ENCODE measurements around the gene IFI27L1.

Gene IFI27L1, protein sequence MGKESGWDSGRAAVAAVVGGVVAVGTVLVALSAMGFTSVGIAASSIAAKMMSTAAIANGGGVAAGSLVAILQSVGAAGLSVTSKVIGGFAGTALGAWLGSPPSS

DNA sequence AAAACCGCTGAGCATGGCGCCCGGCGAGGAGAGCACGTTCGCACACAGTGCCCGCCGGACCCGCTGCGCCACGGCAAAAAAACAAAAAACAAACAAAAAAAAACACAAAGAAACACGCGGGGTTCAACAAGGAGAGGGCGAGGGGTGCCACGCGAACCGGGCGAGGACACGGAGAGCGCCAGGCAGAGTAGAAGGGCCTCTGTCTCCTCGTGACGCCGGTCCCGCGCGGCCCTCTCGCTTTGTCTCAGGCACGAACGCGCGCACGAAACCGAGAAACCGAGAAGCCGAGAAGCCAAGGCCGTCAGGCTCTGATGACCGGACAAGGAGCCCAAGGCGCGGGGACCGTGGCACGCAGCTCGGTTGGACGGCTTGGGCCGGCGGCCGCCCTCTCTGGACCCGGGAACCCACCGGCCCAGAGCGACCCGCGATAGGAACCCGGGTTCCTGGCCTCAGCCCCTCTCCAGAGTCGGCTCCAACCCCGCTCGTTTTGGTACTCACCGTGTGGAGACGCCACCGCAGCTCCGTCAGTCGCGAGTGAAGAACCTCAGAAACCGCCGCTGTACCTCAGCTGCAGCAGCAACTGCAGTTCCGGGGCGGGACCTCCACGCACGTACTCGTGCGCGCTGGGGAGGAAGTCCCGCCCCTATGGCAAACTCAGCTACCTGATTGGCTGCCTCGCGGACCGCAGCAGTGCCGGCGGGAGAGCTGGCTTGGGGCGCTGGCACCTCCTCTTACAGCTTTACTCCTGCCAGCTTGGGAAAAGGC, at the start of gene IFI27L1, which contains the start of gene DDX24:
Gene IFI27L1 (plus strand): TSS at position 690 of the 765 bp plus-strand sequence. CDS start 15,628 bp downstream, outside the sequence.
Gene DDX24 (minus strand): TSS at position 582 of the 765 bp plus-strand sequence. CDS start 1,460 bp downstream, outside the sequence.
- peak; percentile 95 for DNase-seq (ENCODE audit: low read depth, low spot score)
- TF ChIP-seq, protein P1, sequence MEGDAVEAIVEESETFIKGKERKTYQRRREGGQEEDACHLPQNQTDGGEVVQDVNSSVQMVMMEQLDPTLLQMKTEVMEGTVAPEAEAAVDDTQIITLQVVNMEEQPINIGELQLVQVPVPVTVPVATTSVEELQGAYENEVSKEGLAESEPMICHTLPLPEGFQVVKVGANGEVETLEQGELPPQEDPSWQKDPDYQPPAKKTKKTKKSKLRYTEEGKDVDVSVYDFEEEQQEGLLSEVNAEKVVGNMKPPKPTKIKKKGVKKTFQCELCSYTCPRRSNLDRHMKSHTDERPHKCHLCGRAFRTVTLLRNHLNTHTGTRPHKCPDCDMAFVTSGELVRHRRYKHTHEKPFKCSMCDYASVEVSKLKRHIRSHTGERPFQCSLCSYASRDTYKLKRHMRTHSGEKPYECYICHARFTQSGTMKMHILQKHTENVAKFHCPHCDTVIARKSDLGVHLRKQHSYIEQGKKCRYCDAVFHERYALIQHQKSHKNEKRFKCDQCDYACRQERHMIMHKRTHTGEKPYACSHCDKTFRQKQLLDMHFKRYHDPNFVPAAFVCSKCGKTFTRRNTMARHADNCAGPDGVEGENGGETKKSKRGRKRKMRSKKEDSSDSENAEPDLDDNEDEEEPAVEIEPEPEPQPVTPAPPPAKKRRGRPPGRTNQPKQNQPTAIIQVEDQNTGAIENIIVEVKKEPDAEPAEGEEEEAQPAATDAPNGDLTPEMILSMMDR (IDR thresholded peaks at IDR 0.05; ENCODE audit: low read depth, low read length) = no peak
- in situ Hi-C loops (cut with HindIII; ENCODE audit: low sequenced_read_pairs) = no loop called here
- peak within 1 kb of the TSS; percentile 92 for H3K4me3 ChIP-seq (ENCODE audit: low read depth, low read length)

DNA sequence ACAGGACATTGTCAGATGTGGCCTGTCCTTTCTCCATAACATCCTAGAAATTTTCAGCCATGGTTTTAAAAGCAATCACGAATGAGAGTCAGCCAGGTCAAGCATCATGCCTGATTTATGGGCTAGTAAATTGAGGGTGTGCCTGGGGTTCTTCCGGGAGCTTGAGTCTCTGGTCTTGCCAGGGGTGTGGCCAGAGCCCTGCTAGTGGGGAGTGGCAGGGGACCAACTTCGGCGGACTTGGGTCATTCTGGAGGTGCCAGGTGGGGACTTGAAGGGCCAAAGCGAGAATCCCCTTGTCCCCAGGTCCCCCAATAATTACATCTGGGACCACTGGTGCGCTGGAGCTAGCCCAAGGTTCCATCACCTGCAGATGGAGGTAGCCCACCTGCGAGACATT, 49.2 kb upstream of the IFI27L1 start:
- no peak for DNase-seq (ENCODE audit: low read depth, low spot score)
- TF ChIP-seq, protein P1 (IDR thresholded peaks at IDR 0.05; ENCODE audit: low read depth, low read length) = no peak
- in situ Hi-C loops (cut with HindIII; ENCODE audit: low sequenced_read_pairs) = no loop called here
- H3K4me3 ChIP-seq (ENCODE audit: low read depth, low read length) = no peak overlapping the region

DNA sequence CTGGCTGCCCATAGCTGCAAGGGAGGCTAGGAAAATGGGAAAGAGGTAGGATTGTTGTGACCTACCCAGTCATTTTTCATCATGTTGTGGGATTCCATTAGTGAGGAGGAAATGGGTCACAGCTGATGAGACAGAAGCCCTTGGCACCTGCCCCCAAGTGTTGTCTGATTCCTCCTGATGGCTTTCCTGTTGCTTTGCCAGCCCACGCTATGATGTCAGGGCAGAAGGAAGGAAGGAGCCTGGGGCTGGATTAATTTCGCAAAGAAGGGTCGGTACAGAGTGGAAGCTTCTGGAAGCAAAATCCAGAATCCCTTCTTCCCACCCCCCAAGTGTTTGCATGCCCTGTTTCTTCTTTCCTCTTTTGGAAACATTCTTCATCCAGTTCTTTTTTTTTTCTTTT, 46.2 kb upstream of the IFI27L1 start:
- TF ChIP-seq, protein P1 (IDR thresholded peaks at IDR 0.05; ENCODE audit: low read depth, low read length) = no peak
- DNase-seq (ENCODE audit: low read depth, low spot score) = no peak
- no peak overlapping the region for H3K4me3 ChIP-seq (ENCODE audit: low read depth, low read length)
- in situ Hi-C loops (cut with HindIII; ENCODE audit: low sequenced_read_pairs) = no loop called here

DNA sequence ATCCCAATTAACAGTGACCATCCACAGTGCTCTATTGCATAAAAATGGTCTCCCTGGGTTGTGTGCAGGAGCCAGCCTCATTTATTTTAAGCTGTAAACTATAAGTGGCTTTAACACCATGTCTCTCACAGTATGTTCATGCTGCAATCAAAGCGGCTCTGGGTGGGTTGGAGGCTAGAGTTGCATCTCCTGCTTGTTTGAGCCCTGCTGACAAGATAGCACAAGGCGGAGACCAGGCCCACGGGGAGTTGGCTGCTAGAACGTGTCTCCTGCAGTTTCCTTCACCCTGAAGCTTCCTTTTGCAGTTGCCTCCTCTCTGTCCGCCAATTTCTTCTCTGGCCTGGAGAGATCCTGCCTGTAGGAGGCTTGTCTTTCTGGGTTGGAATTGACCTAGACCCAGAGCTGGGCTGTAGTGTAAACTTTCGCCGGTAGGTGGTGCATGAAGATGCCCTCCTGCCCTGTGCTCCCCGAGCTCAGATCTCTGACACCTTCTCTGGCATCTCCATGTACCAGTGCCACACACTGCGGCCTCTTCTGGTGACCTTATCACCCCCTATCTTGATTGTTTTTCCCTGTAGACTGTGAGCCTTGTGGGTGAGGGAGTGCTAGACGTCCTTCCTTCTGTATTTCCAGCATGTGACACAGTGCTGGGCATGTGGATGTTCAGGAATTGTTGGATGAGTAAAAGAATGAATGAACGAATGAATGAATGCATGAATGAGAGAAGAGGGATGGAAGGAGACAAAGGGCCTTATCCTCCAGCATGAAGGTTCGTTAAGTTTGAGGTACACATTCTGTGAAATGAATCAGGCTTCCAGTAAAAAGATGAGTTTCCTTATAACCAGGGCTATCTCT, 44.6 kb upstream of the IFI27L1 start:
- in situ Hi-C loops (cut with HindIII; ENCODE audit: low sequenced_read_pairs) = no loop called here
- H3K4me3 ChIP-seq (ENCODE audit: low read depth, low read length) = no peak overlapping the region
- TF ChIP-seq, protein P1 (IDR thresholded peaks at IDR 0.05; ENCODE audit: low read depth, low read length) = peak; percentile 84
- peak; percentile 51 for DNase-seq (ENCODE audit: low read depth, low spot score)

DNA sequence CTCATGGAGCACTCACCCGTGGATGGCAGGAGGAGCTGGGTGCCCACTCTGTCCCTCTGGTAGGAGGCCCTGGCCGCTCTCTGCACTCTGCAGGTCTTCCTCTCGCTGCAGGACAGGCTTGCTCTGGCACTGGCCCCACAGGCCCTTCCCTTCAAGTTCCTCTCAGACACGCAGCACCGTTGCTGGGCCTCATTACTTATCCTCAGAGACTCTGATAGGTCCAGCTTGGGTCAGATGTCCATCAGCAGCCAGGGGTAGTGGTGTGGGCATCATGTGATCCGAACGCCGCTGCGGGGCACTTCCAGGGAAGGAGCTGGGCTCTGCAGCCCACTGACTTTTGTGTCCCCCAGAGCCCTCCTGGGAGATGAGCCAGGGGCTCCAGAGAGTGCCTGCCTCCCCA, 43.2 kb upstream of the IFI27L1 start:
- in situ Hi-C loops (cut with HindIII; ENCODE audit: low sequenced_read_pairs) = no loop called here
- TF ChIP-seq, protein P1 (IDR thresholded peaks at IDR 0.05; ENCODE audit: low read depth, low read length) = no peak
- no peak overlapping the region for H3K4me3 ChIP-seq (ENCODE audit: low read depth, low read length)
- DNase-seq (ENCODE audit: low read depth, low spot score) = no peak

DNA sequence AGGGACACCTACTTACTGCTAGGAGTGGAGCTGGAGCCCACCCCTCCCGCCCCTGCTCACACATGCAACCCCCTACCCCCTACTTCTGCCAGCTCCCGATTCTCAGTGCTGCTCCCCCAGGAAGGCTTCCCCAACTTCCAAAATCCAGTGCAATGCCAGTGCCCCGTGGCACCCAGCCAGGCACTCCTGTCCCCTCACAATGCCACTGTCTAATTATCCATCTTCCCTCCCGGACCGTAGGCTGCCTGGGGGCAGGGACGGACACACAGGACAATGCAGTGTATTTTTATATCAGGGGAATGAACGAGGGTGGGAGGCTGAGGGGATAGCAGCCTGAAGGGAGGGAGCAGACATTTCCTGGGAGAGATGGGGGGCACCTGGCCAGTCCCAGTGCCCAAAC, 42.6 kb upstream of the IFI27L1 start:
- DNase-seq (ENCODE audit: low read depth, low spot score) = no peak
- TF ChIP-seq, protein P1 (IDR thresholded peaks at IDR 0.05; ENCODE audit: low read depth, low read length) = no peak
- in situ Hi-C loops (cut with HindIII; ENCODE audit: low sequenced_read_pairs) = no loop called here
- H3K4me3 ChIP-seq (ENCODE audit: low read depth, low read length) = no peak overlapping the region
